ENCODE results near the gene RHPN2. TPM values are rescaled to one million over a fixed set of nuclear protein-coding genes. Genes with fewer than 3 reads are reported as not detected.

The RHPN2 gene
- total and polyA plus RNA-seq, 8 donors: 7.5 to 18.9 (median 8.2) TPM

- no peaks in the 10 kb centered on the region for H3K9me3 ChIP-seq
- FAIRE-seq: no peak
Measured at GRCh38 chr19:33085570-33086128, 21.0 kb upstream of the RHPN2 start.

GRCh38 chr19:33080761-33081681 is 16.3 kb upstream of the RHPN2 start, which contains the start of gene GPATCH1:
GPATCH1 (plus strand) TSS chr19:33081181; CDS start chr19:33081194, 13 bp downstream.
- no peak for FAIRE-seq
- Histone ChIP-seq H3K4me3 (peak within 1 kb of the TSS; percentile 90 to 97 (median 96)), H3K27ac (peak within 1 kb of the TSS in 3 of 4 donors; percentile 17 to 71 (median 50)), H3K9me3 (no peaks in the 10 kb centered on the region), H3K36me3 (no peaks in the 10 kb centered on the region), H3K4me1 (peaks cover 0 to 8% (median 7%) of the 10 kb centered on the region in 3 donors), H3K27me3 (no peaks in the 10 kb centered on the region)
- WGBS, 2 donors: 1% methylated on average over 54 to 62 of the region's 62 CpGs
- peak; percentile 74 to 94 (median 84) for DNase-seq
- ATAC-seq: peak; percentile 97 to 99 (median 98)
- no peak for TF ChIP-seq CTCF (IDR thresholded peaks at IDR 0.05)
- intact Hi-C loops (cut with DNase I): no loop called here

More at GRCh38 chr19:33085570-33086128, 21.0 kb upstream of the RHPN2 start:
- H3K27me3 ChIP-seq: no peaks in the 10 kb centered on the region
- H3K36me3 ChIP-seq: peaks cover 0 to 27% (median 16%) of the 10 kb centered on the region in 3 donors
- no peak for DNase-seq
- H3K4me3 ChIP-seq: no peak overlapping the region
- intact Hi-C loops (cut with DNase I): no loop called here
- peaks cover 0 to 8% (median 7%) of the 10 kb centered on the region in 3 donors for H3K4me1 ChIP-seq
- 80 to 85% methylated on average over 3 of the region's 3 CpGs for WGBS, 2 donors
- no peak overlapping the region for H3K27ac ChIP-seq
- no peak for ATAC-seq
- no peak for TF ChIP-seq CTCF (IDR thresholded peaks at IDR 0.05)

- Histone ChIP-seq H3K4me3 (no peak overlapping the region), H3K27me3 (no peaks in the 10 kb centered on the region), H3K9me3 (no peaks in the 10 kb centered on the region), H3K4me1 (no peaks in the 10 kb centered on the region), H3K27ac (no peak overlapping the region), H3K36me3 (no peaks in the 10 kb centered on the region)
- intact Hi-C loops (cut with DNase I): no loop called here
- ATAC-seq (no peak), FAIRE-seq (no peak), DNase-seq (no peak)
- no peak for TF ChIP-seq CTCF (IDR thresholded peaks at IDR 0.05)
- WGBS, 2 donors: 63 to 83% methylated on average over 2 of the region's 2 CpGs
Measured at GRCh38 chr19:33075519-33075918, 10.8 kb upstream of the RHPN2 start.

- no peaks in the 10 kb centered on the region for H3K4me1 ChIP-seq
- TF ChIP-seq CTCF (IDR thresholded peaks at IDR 0.05): no peak
- WGBS, 2 donors: 81 to 89% methylated on average over 7 of the region's 7 CpGs
- intact Hi-C loops (cut with DNase I): no loop called here
- no peaks in the 10 kb centered on the region for H3K9me3 ChIP-seq
- H3K4me3 ChIP-seq: no peak overlapping the region
- DNase-seq (no peak), FAIRE-seq (no peak), ATAC-seq (no peak)
- no peaks in the 10 kb centered on the region for H3K36me3 ChIP-seq
- no peaks in the 10 kb centered on the region for H3K27me3 ChIP-seq
- no peak overlapping the region for H3K27ac ChIP-seq
Measured at GRCh38 chr19:33071887-33072286, 7.2 kb upstream of the RHPN2 start.

All from pancreas (tissue), 10 donors.